Suppressor macrophage treated with lipopolysaccharide for 4 hours (primary cell): Measurements from ENCODE around the gene DSCAM.

Experiments
- DNase-seq: peaks from one replicate; pipeline ENCODE4 v3.0.0-alpha.2; 2020

The DSCAM gene

GRCh38 chr21:40839521-40839920, 7.4 kb downstream of the DSCAM start:
- no peak for DNase-seq

GRCh38 chr21:40837456-40837855, 9.5 kb downstream of the DSCAM start:
- DNase-seq: no peak

- peak; percentile 6 for DNase-seq
Observed at GRCh38 chr21:40835184-40835694, 11.7 kb downstream of the DSCAM start.

- DNase-seq: no peak
Observed at GRCh38 chr21:40833184-40833583, 13.8 kb downstream of the DSCAM start.

- DNase-seq: no peak
Observed at GRCh38 chr21:40832316-40832715, 14.6 kb downstream of the DSCAM start.

GRCh38 chr21:40830836-40831235, 16.1 kb downstream of the DSCAM start:
- no peak for DNase-seq

GRCh38 chr21:40829791-40830190, 17.2 kb downstream of the DSCAM start:
- no peak for DNase-seq

GRCh38 chr21:40829308-40829707, 17.6 kb downstream of the DSCAM start:
- no peak for DNase-seq

- DNase-seq: no peak
Observed at GRCh38 chr21:40827509-40827908, 19.4 kb downstream of the DSCAM start.

GRCh38 chr21:40819071-40819900, 27.7 kb downstream of the DSCAM start:
- no peak for DNase-seq

- DNase-seq: no peak
Observed at GRCh38 chr21:40813918-40814317, 33.0 kb downstream of the DSCAM start.

GRCh38 chr21:40809673-40810197, 37.2 kb downstream of the DSCAM start:
- DNase-seq: no peak

- no peak for DNase-seq
Observed at GRCh38 chr21:40803101-40803500, 43.9 kb downstream of the DSCAM start.

- no peak for DNase-seq
Observed at GRCh38 chr21:40800126-40800525, 46.8 kb downstream of the DSCAM start.

- DNase-seq: no peak
Observed at GRCh38 chr21:40797891-40798290, 49.1 kb downstream of the DSCAM start.

GRCh38 chr21:40797410-40797809, 49.5 kb downstream of the DSCAM start:
- DNase-seq: no peak

- no peak for DNase-seq
Observed at GRCh38 chr21:40796464-40796863, 50.5 kb downstream of the DSCAM start.

GRCh38 chr21:40795313-40795712, 51.6 kb downstream of the DSCAM start:
- DNase-seq: no peak

- no peak for DNase-seq
Observed at GRCh38 chr21:40792691-40793456, 54.1 kb downstream of the DSCAM start.

GRCh38 chr21:40788635-40789034, 58.3 kb downstream of the DSCAM start:
- no peak for DNase-seq

- DNase-seq: no peak
Observed at GRCh38 chr21:40783404-40783803, 63.6 kb downstream of the DSCAM start.

GRCh38 chr21:40770435-40771055, 76.4 kb downstream of the DSCAM start:
- no peak for DNase-seq

- no peak for DNase-seq
Observed at GRCh38 chr21:40769231-40769630, 77.7 kb downstream of the DSCAM start.
